ENCODE data around the gene MEX3A. TPM values are rescaled to one million over a fixed set of nuclear protein-coding genes. Genes with fewer than 3 reads are reported as not detected.
A peak's percentile ranks its signal among the peaks of the same experiment; 100 is the strongest.
"Not testable (repeated sequence)": the region's sequence is repeated elsewhere in the genome, so short reads cannot be mapped to it uniquely, and the experiment has no call there.

MEX3A gene
- total RNA-seq, 3 donors from 2014 or later (not counting 1 experiment from before 2014, with no cell fraction given): 0.05 to 0.16 (median 0.14) TPM

DNA sequence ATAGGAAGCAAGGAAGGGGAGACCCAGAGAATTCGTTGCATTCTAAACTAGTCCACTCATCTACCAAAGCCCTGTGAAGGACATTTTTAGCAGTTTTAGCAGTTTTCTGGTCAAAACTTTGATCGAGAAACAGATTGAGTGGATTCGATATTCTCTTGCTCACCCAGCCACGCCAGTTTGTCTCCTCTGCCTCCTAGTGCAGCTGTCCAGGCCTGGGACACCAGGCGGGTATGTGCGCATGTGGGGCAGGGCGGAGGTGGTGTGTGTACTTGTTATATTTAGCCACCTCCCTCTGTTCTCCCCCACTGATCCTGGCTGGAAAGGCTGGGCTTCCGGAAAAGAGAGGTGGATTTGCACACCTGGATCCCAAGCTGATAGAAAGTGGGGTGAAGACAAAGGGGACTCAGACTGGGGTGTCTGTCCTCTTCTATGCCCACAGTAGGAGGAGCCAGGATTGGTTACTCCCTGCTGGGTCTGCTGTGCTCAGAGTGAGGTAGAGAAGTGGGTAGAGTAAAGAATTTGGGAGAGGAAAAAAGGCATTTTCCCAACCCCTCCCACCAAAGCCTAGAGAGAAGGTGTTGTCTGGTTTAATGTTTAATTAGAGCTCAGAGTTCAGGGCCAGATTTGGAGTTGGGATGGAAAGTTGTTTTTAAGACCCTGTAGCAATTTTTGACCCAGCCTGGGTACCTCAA is 36.1 kb upstream of the MEX3A start:
- TF ChIP-seq, protein P1, sequence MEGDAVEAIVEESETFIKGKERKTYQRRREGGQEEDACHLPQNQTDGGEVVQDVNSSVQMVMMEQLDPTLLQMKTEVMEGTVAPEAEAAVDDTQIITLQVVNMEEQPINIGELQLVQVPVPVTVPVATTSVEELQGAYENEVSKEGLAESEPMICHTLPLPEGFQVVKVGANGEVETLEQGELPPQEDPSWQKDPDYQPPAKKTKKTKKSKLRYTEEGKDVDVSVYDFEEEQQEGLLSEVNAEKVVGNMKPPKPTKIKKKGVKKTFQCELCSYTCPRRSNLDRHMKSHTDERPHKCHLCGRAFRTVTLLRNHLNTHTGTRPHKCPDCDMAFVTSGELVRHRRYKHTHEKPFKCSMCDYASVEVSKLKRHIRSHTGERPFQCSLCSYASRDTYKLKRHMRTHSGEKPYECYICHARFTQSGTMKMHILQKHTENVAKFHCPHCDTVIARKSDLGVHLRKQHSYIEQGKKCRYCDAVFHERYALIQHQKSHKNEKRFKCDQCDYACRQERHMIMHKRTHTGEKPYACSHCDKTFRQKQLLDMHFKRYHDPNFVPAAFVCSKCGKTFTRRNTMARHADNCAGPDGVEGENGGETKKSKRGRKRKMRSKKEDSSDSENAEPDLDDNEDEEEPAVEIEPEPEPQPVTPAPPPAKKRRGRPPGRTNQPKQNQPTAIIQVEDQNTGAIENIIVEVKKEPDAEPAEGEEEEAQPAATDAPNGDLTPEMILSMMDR (IDR thresholded peaks at IDR 0.05): no peak
- H3K4me3 Mint-ChIP-seq: no peak overlapping the region
- Histone ChIP-seq H3K4me3 (ENCODE audit: low read length) (no peak overlapping the region), H3K4me1 (ENCODE audit: control insufficient read depth, insufficient read depth, low read length) (peaks cover 44% of the 10 kb centered on the region), H3K9me3 (ENCODE audit: control insufficient read depth, insufficient read depth, low read length) (no peaks in the 10 kb centered on the region), H3K36me3 (ENCODE audit: control insufficient read depth, insufficient read depth, low read length) (no peaks in the 10 kb centered on the region), H3K27me3 (ENCODE audit: control insufficient read depth, insufficient read depth, low read length) (peaks cover 17% of the 10 kb centered on the region), H3K27ac (ENCODE audit: low read length) (no peak overlapping the region)
- H3K4me1 Mint-ChIP-seq: peaks cover 20 to 41% of the 10 kb centered on the region in 2 donors
- peaks cover 8 to 25% of the 10 kb centered on the region in 2 donors for H3K27me3 Mint-ChIP-seq (ENCODE audit: low read depth in 2 of 2)
- no peak overlapping the region for H3K27ac Mint-ChIP-seq
- DNase-seq (no peak), ATAC-seq (no peak)
- WGBS (ENCODE audit: insufficient coverage): 88% methylated on average over 5 of the region's 8 CpGs
- no peaks in the 10 kb centered on the region for H3K36me3 Mint-ChIP-seq
- intact Hi-C loops (cut with micrococcal nuclease): no loop called here
- H3K9me3 Mint-ChIP-seq: no peaks in the 10 kb centered on the region

DNA sequence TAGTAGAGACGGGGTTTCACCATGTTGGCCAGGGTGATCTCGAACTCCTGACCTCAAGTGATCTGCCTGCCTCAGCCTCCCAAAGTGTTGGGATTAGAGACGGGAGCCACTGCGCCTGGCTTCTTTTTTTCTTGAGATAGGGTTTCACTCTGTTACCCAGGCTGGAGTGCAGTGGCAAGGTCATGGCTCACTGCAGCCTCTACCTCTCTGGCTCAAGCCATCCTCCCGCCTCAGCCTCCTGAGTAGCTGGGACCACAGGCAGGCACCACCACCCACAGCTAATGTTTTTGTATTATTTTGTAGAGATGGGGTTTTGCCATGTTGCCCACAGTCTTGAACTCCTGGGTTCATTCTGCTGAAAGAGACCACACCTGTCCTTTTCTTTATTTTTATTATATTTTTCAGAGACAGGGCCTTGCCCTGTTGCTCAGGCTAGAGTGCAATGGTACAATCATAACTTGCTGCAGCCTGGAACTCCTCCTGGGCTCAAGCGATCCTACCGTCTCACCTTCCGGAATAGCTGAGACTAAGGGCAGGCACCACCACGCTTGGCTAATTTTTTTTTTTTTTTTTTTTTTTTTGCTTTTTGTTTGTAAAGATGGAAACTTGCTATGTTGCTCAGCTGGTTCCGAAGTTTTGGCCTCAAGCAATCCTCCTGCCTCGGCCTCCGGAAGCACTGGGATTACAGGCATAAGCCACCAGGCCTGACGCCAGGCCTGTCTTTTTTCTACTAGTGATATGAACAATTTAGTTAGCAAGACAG is 35.3 kb upstream of the MEX3A start:
- no peak for DNase-seq
- intact Hi-C loops (cut with micrococcal nuclease): no loop called here
- Histone ChIP-seq H3K27me3 (ENCODE audit: control insufficient read depth, insufficient read depth, low read length) (peaks cover 17% of the 10 kb centered on the region), H3K9me3 (ENCODE audit: control insufficient read depth, insufficient read depth, low read length) (no peaks in the 10 kb centered on the region), H3K4me3 (ENCODE audit: low read length) (no peak overlapping the region), H3K4me1 (ENCODE audit: control insufficient read depth, insufficient read depth, low read length) (peaks cover 40% of the 10 kb centered on the region), H3K27ac (ENCODE audit: low read length) (no peak overlapping the region), H3K36me3 (ENCODE audit: control insufficient read depth, insufficient read depth, low read length) (no peaks in the 10 kb centered on the region)
- Mint-ChIP-seq H3K9me3 (no peaks in the 10 kb centered on the region), H3K4me1 (peaks cover 20 to 39% of the 10 kb centered on the region in 2 donors), H3K4me3 (peak overlapping the region; percentile 17), H3K27ac (no peak overlapping the region), H3K36me3 (no peaks in the 10 kb centered on the region), H3K27me3 (ENCODE audit: low read depth in 2 of 2) (peaks cover 6 to 28% of the 10 kb centered on the region in 2 donors)
- TF ChIP-seq, protein P1 (IDR thresholded peaks at IDR 0.05): no peak
- 94% methylated on average over 13 of the region's 13 CpGs for WGBS (ENCODE audit: insufficient coverage)
- ATAC-seq: no peak

DNA sequence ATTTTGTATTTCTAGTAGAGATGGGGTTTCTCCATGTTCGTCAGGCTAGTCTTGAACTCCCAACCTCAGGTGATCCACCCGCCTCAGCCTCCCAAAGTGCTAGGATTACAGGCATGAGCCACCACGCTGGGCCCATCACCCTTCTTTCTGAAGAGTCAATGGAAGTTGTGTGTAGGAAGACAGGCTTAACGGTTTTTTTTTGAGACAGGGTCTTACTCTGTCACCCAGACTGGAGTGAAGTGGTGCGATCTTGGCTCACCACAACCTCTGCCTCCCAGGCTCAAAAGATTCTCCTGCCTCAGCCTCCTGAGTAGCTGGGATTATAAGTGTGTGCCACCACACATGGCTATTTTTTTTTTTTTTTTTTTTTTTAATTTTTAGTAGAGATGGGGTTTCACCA is 34.5 kb upstream of the MEX3A start:
- Mint-ChIP-seq H3K27ac (peak overlapping the region in 1 of 2 donors; percentile 93), H3K27me3 (ENCODE audit: low read depth in 2 of 2) (peaks cover 0 to 29% of the 10 kb centered on the region in 2 donors), H3K4me1 (peaks cover 20 to 35% of the 10 kb centered on the region in 2 donors), H3K4me3 (peak overlapping the region; percentile 88)
- intact Hi-C loops (cut with micrococcal nuclease); H3K9me3 ChIP-seq (ENCODE audit: control insufficient read depth, insufficient read depth, low read length); DNase-seq; H3K9me3 Mint-ChIP-seq; H3K4me3 ChIP-seq (ENCODE audit: low read length); H3K36me3 Mint-ChIP-seq; ATAC-seq; H3K27ac ChIP-seq (ENCODE audit: low read length); H3K36me3 ChIP-seq (ENCODE audit: control insufficient read depth, insufficient read depth, low read length): not testable (repeated sequence)
- peaks cover 40% of the 10 kb centered on the region for H3K4me1 ChIP-seq (ENCODE audit: control insufficient read depth, insufficient read depth, low read length)
- 98% methylated on average over 5 of the region's 5 CpGs for WGBS (ENCODE audit: insufficient coverage)
- peaks cover 21% of the 10 kb centered on the region for H3K27me3 ChIP-seq (ENCODE audit: control insufficient read depth, insufficient read depth, low read length)

Measured in natural killer cell (primary cell).